ENCODE data around the gene OBSCN. TPM values are rescaled to one million over a fixed set of nuclear protein-coding genes. Genes with fewer than 3 reads are reported as not detected.

The OBSCN gene
- total RNA-seq, 1 donor from 2014 or later: 5.1 TPM

GRCh38 chr1:228299211-228299610 lies 91.4 kb downstream of the OBSCN start:
- Mint-ChIP-seq H3K9me3 (peaks cover 35% of the 10 kb centered on the region), H3K36me3 (peaks cover 72% of the 10 kb centered on the region), H3K4me3 (no peak overlapping the region), H3K27ac (no peak overlapping the region), H3K4me1 (no peaks in the 10 kb centered on the region), H3K27me3 (ENCODE audit: insufficient read depth, low read depth) (peaks cover 5% of the 10 kb centered on the region)
- Histone ChIP-seq H4K20me1 (ENCODE audit: low read depth) (no peaks in the 10 kb centered on the region), H3K27ac (no peak overlapping the region), H3K4me1 (no peaks in the 10 kb centered on the region), H3F3A (ENCODE audit: low read depth) (no peaks in the 10 kb centered on the region), H3K27me3 (no peaks in the 10 kb centered on the region), H3K9ac (no peak overlapping the region), H3K9me3 (ENCODE audit: low read depth) (peaks cover 14% of the 10 kb centered on the region), H3K79me2 (ENCODE audit: low read depth) (no peaks in the 10 kb centered on the region), H2AFZ (replicated peaks) (no peak overlapping the region), H3K36me3 (peaks cover 6% of the 10 kb centered on the region), H3K4me2 (no peak overlapping the region), H3K4me3 (no peak overlapping the region)
- TF ChIP-seq EZH2phosphoT487 (IDR thresholded peaks at IDR 0.05): no peak
- no peak for TF ChIP-seq EZH2 (IDR thresholded peaks at IDR 0.05)
- TF ChIP-seq, protein P1, sequence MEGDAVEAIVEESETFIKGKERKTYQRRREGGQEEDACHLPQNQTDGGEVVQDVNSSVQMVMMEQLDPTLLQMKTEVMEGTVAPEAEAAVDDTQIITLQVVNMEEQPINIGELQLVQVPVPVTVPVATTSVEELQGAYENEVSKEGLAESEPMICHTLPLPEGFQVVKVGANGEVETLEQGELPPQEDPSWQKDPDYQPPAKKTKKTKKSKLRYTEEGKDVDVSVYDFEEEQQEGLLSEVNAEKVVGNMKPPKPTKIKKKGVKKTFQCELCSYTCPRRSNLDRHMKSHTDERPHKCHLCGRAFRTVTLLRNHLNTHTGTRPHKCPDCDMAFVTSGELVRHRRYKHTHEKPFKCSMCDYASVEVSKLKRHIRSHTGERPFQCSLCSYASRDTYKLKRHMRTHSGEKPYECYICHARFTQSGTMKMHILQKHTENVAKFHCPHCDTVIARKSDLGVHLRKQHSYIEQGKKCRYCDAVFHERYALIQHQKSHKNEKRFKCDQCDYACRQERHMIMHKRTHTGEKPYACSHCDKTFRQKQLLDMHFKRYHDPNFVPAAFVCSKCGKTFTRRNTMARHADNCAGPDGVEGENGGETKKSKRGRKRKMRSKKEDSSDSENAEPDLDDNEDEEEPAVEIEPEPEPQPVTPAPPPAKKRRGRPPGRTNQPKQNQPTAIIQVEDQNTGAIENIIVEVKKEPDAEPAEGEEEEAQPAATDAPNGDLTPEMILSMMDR (IDR thresholded peaks at IDR 0.05): no peak
- DNase-seq (ENCODE audit: low spot score): no peak

- Histone ChIP-seq H3K27ac (no peak overlapping the region), H3K4me2 (no peak overlapping the region), H3K4me3 (no peak overlapping the region), H3F3A (ENCODE audit: low read depth) (no peaks in the 10 kb centered on the region), H3K27me3 (no peaks in the 10 kb centered on the region), H3K36me3 (peaks cover 6% of the 10 kb centered on the region), H3K79me2 (ENCODE audit: low read depth) (no peaks in the 10 kb centered on the region), H2AFZ (replicated peaks) (no peak overlapping the region), H3K4me1 (no peaks in the 10 kb centered on the region), H3K9me3 (ENCODE audit: low read depth) (peaks cover 14% of the 10 kb centered on the region), H4K20me1 (ENCODE audit: low read depth) (no peaks in the 10 kb centered on the region), H3K9ac (no peak overlapping the region)
- no peak overlapping the region for H3K4me3 Mint-ChIP-seq
- TF ChIP-seq EZH2 (IDR thresholded peaks at IDR 0.05) (no peak), EZH2phosphoT487 (IDR thresholded peaks at IDR 0.05) (no peak)
- TF ChIP-seq, protein P1 (IDR thresholded peaks at IDR 0.05): no peak
- DNase-seq (ENCODE audit: low spot score): no peak
- no peaks in the 10 kb centered on the region for H3K4me1 Mint-ChIP-seq
- H3K36me3 Mint-ChIP-seq: peaks cover 71% of the 10 kb centered on the region
- H3K9me3 Mint-ChIP-seq: peaks cover 37% of the 10 kb centered on the region
- H3K27me3 Mint-ChIP-seq (ENCODE audit: insufficient read depth, low read depth): peaks cover 3% of the 10 kb centered on the region
- H3K27ac Mint-ChIP-seq: no peak overlapping the region
Measured at GRCh38 chr1:228299901-228300300, 92.1 kb downstream of the OBSCN start.

DNA sequence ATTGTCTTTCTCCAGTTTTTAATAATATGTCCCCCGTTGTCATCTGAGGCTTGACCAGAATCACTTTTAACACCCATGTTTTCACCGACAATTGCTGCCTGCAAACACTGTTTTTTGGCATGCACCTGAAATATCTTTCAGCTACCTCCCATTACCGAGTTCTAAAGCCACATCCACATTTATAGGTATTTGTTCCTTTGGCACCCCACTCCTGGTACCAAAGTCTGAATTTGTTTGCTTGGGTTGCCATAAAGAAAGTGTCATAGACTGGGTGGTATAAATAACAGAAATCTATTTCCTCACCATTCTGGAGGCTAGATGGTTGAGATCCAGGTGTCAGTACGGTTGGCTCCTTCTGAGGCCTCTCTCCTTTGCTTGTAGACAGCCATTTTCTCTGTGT lies 94.2 kb downstream of the OBSCN start:
- no peak for TF ChIP-seq EZH2phosphoT487 (IDR thresholded peaks at IDR 0.05)
- TF ChIP-seq EZH2 (IDR thresholded peaks at IDR 0.05): no peak
- TF ChIP-seq, protein P1 (IDR thresholded peaks at IDR 0.05): no peak
- Mint-ChIP-seq H3K4me3 (no peak overlapping the region), H3K27ac (no peak overlapping the region), H3K9me3 (peaks cover 37% of the 10 kb centered on the region), H3K4me1 (no peaks in the 10 kb centered on the region), H3K36me3 (peaks cover 61% of the 10 kb centered on the region), H3K27me3 (ENCODE audit: insufficient read depth, low read depth) (peaks cover 3% of the 10 kb centered on the region)
- Histone ChIP-seq H3F3A (ENCODE audit: low read depth) (no peaks in the 10 kb centered on the region), H3K4me3 (no peak overlapping the region), H2AFZ (replicated peaks) (no peak overlapping the region), H3K27me3 (no peaks in the 10 kb centered on the region), H3K4me2 (no peak overlapping the region), H4K20me1 (ENCODE audit: low read depth) (no peaks in the 10 kb centered on the region), H3K4me1 (no peaks in the 10 kb centered on the region), H3K9me3 (ENCODE audit: low read depth) (peaks cover 14% of the 10 kb centered on the region), H3K9ac (no peak overlapping the region), H3K79me2 (ENCODE audit: low read depth) (no peaks in the 10 kb centered on the region), H3K27ac (no peak overlapping the region), H3K36me3 (peaks cover 6% of the 10 kb centered on the region)
- no peak for DNase-seq (ENCODE audit: low spot score)
